OCI-LY7 (cell line): ENCODE measurements around the gene EMILIN1. TPM values are rescaled to one million over a fixed set of nuclear protein-coding genes. Genes with fewer than 3 reads are reported as not detected.

Source experiments
- BruUV-seq: library from RNA; stranded (reverse); fragments of 400-500 nt; replicated peaks from 2 replicates; lab custom pipeline; 2021; lab: Mats Ljungman, UMichigan
- CTCF ChIA-PET: fragments of 300-600 bp; sonication (Branson Sonifier 250); formaldehyde crosslinking; loops from one replicate; lab custom pipeline; 2022; ENCODE audit warnings: antibody characterized with exemption; ENCODE audit not compliant: unreplicated experiment; lab: Charles Lee
- POLR2A ChIA-PET: fragments of 300-600 bp; sonication (Branson Sonifier 250); formaldehyde crosslinking; loops from one replicate; lab custom pipeline; 2022; ENCODE audit warnings: antibody characterized with exemption; lab: Charles Lee
- DNase-seq: peaks from one replicate; pipeline ENCODE4 v3.0.0-alpha.2; 2015; ENCODE audit warnings: low spot score
- H2AFZ ChIP-seq: fragments of 200-600 bp; sonication (generic), shearing (Covaris generic); 2 replicates; pipeline ENCODE4 v1.6.1; 2014; ENCODE audit warnings: mild to moderate bottlenecking, antibody characterized with exemption, low read length, moderate library complexity
- H3K27ac ChIP-seq: fragments of 200-600 bp; sonication (generic); 2 replicates; pipeline ENCODE4 v1.5.1; 2014; ENCODE audit warnings: mixed run types, low read depth, mild to moderate bottlenecking, moderate library complexity, low read length, inconsistent platforms; ENCODE audit not compliant: poor library complexity, severe bottlenecking
- H3K36me3 ChIP-seq: fragments of 200-600 bp; sonication (generic); 2 replicates; pipeline ENCODE4 v1.6.1; 2014; ENCODE audit warnings: mild to moderate bottlenecking, antibody characterized with exemption, low read length, moderate library complexity, mixed read lengths; ENCODE audit not compliant: insufficient read depth
- H3K4me1 ChIP-seq: fragments of 200-600 bp; sonication (generic); 2 replicates; pipeline ENCODE4 v1.5.1; 2014; ENCODE audit warnings: mild to moderate bottlenecking, low read length; ENCODE audit not compliant: insufficient read depth, poor library complexity, severe bottlenecking
- H3K4me2 ChIP-seq: fragments of 200-600 bp; sonication (generic); 2 replicates; pipeline ENCODE4 v1.6.1; 2014; ENCODE audit warnings: mild to moderate bottlenecking, low read length
- H3K4me3 ChIP-seq: fragments of 200-600 bp; sonication (generic); 2 replicates; pipeline ENCODE4 v1.5.1; 2014; ENCODE audit warnings: mild to moderate bottlenecking, low read depth, low read length; ENCODE audit not compliant: poor library complexity, severe bottlenecking
- H3K79me2 ChIP-seq: fragments of 200-600 bp; sonication (generic); 2 replicates; pipeline ENCODE4 v1.6.1; 2016; ENCODE audit warnings: low read depth, mild to moderate bottlenecking, low read length, moderate library complexity, mixed read lengths; ENCODE audit not compliant: insufficient read depth
- H3K9me2 ChIP-seq: fragments of 200-600 bp; sonication (generic); 2 replicates; pipeline ENCODE4 v1.6.1; 2016; ENCODE audit warnings: mild to moderate bottlenecking, low read length, mixed read lengths; ENCODE audit not compliant: insufficient read depth
- H3K9me3 ChIP-seq: fragments of 200-600 bp; sonication (generic); 2 replicates; pipeline ENCODE4 v1.6.1; 2014; ENCODE audit warnings: mild to moderate bottlenecking, mixed run types, low read length, mixed read lengths
- H4K20me1 ChIP-seq: fragments of 200-600 bp; sonication (generic); 2 replicates; pipeline ENCODE4 v1.6.1; 2014; ENCODE audit warnings: mild to moderate bottlenecking, antibody characterized with exemption, low read length, moderate library complexity, mixed read lengths; ENCODE audit not compliant: insufficient read depth
- CTCF ChIP-seq: fragments of 200-600 bp; sonication (generic); conservative IDR thresholded peaks from 2 replicates; pipeline ENCODE4 v1.5.1; 2014; ENCODE audit warnings: mild to moderate bottlenecking, antibody characterized with exemption, low read length, moderate library complexity, mixed read lengths
- EZH2phosphoT487 ChIP-seq: fragments of 200-600 bp; sonication (generic); IDR thresholded peaks from 2 replicates; pipeline ENCODE4 v1.6.1; 2018; ENCODE audit warnings: low read depth, borderline replicate concordance, mild to moderate bottlenecking, mixed run types, antibody characterized with exemption, low read length, moderate library complexity, mixed read lengths
- intact Hi-C: fragments of 100-400 bp; cut with micrococcal nuclease; formaldehyde crosslinking; loops from one replicate; pipeline ENCODE4 v1.10.0; 2022; ENCODE audit not compliant: unreplicated experiment
- total RNA-seq, 2 experiments: library from RNA; depleted of rRNA in 1 of 2; stranded (reverse); fragments of >200 nt in 1 of 2; shearing (Covaris generic) in 1 of 2; gene quantifications; 2 replicates each; pipeline ENCODE4 v1.2.3, GENCODE V29; 2014 to 2022

The EMILIN1 gene
- total RNA-seq, 2 experiments from 2014 or later = 2.2 to 2.7 TPM

GRCh38 chr2:27049422-27050280 is 28.8 kb upstream of the EMILIN1 start:
- no peaks in the 10 kb centered on the region for H3K79me2 ChIP-seq
- DNase-seq = peak; percentile 61
- no peaks in the 10 kb centered on the region for H3K9me2 ChIP-seq
- H3K9me3 ChIP-seq = no peaks in the 10 kb centered on the region
- peaks cover 20% of the 10 kb centered on the region for H3K4me1 ChIP-seq
- peak overlapping the region; percentile 84 for H2AFZ ChIP-seq
- peak overlapping the region; percentile 89 for H3K27ac ChIP-seq
- no TSS peak for BruUV-seq
- peak overlapping the region; percentile 90 for H3K4me3 ChIP-seq
- peaks cover 16% of the 10 kb centered on the region; the same call in 1 of the 2 replicates for H3K36me3 ChIP-seq
- H3K4me2 ChIP-seq = peak overlapping the region; percentile 90
- intact Hi-C loops = loop anchor here (1.0 to 5.0 kb wide), 3 partner anchors 17 to 307 kb away; partner anchors contain the start of genes GTF3C2 and TMEM214
- TF ChIP-seq CTCF (no peak), EZH2phosphoT487 (no peak)
- CTCF ChIA-PET = no interaction called here
- no peaks in the 10 kb centered on the region for H4K20me1 ChIP-seq
- POLR2A ChIA-PET = interaction anchor here (0.6 to 3.5 kb wide), 9 partner anchors 8 to 397 kb away, joined by 3 to 29 read pairs (median 6); partner anchors contain the start of genes OST4 and TMEM214

- TF ChIP-seq EZH2phosphoT487 = no peak
- TF ChIP-seq CTCF = peak; percentile 39; the same call in 1 of the 2 replicates
- BruUV-seq = no TSS peak
- DNase-seq = peak; percentile 90
- peak overlapping the region; percentile 89 for H3K27ac ChIP-seq
- H3K4me3 ChIP-seq = peak overlapping the region; percentile 90
- no peaks in the 10 kb centered on the region for H4K20me1 ChIP-seq
- H3K4me1 ChIP-seq = peaks cover 20% of the 10 kb centered on the region
- peak overlapping the region; percentile 84 for H2AFZ ChIP-seq
- intact Hi-C loops = loop anchor here (1.0 to 5.0 kb wide), 3 partner anchors 18 to 306 kb away; partner anchors contain the start of genes GTF3C2 and TMEM214
- H3K9me2 ChIP-seq = no peaks in the 10 kb centered on the region
- H3K9me3 ChIP-seq = no peaks in the 10 kb centered on the region
- POLR2A ChIA-PET = interaction anchor here (1.0 to 3.5 kb wide), 10 partner anchors 9 to 242 kb away, joined by 3 to 29 read pairs (median 6); partner anchors contain the start of genes OST4 and TMEM214
- no peaks in the 10 kb centered on the region for H3K79me2 ChIP-seq
- H3K4me2 ChIP-seq = peak overlapping the region; percentile 90
- H3K36me3 ChIP-seq = peaks cover 24% of the 10 kb centered on the region; the same call in 1 of the 2 replicates
- CTCF ChIA-PET = interaction anchor here (0.6 to 0.7 kb wide), 2 partner anchors 37 to 95 kb away, joined by 5 read pairs; no protein-coding TSS in a partner anchor
Observed at GRCh38 chr2:27050281-27050995, 28.0 kb upstream of the EMILIN1 start.
